ENCODE measurements around the gene NR5A2. TPM values are rescaled to one million over a fixed set of nuclear protein-coding genes. Genes with fewer than 3 reads are reported as not detected.

The NR5A2 gene
- total and polyA plus RNA-seq, 7 experiments from 2014 or later, result 0.10 TPM; not detected in 6

DNA sequence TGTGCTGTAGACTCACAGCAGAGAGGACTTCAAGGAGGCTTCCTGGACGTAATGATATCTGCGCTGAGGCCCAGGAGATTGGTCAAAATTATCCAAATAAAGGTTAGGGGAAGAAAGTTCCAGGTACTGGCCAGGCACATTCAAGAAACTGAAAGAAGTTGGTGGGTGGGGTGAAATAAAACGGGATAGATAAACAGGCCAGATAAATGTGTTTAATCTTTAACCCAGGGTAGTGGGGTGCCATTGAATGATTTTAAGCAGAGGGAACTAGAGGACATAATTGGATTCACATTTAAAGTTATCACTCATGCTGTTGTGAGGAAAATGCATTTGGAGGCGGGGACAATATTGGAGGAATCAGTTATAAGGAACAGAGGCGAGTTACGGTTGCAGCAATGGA, 134.7 kb downstream of the NR5A2 start:
- Histone ChIP-seq H3K9me3 (ENCODE audit: control insufficient read depth in 2 of 3, low read length in 3 of 3) (no peaks in the 10 kb centered on the region), H3K27me3 (ENCODE audit: control insufficient read depth in 2 of 2, insufficient read depth in 2 of 2, low read length in 2 of 2) (no peaks in the 10 kb centered on the region), H3K4me3 (ENCODE audit: low read length) (no peak overlapping the region), H3K27ac (ENCODE audit: low read depth, low read length) (no peak overlapping the region), H3K4me1 (ENCODE audit: control insufficient read depth in 2 of 2, insufficient read depth in 2 of 2, low read length in 2 of 2) (no peaks in the 10 kb centered on the region), H3K36me3 (ENCODE audit: control insufficient read depth in 2 of 3, insufficient read depth in 3 of 3, low read length in 3 of 3) (no peaks in the 10 kb centered on the region)
- Mint-ChIP-seq H3K4me1 (peaks cover 0 to 2% (median 0%) of the 10 kb centered on the region in 7 donors), H3K27ac (peak overlapping the region in 1 of 9 donors; percentile 3), H3K36me3 (no peaks in the 10 kb centered on the region), H3K4me3 (no peak overlapping the region), H3K9me3 (peaks cover 0 to 3% (median 0%) of the 10 kb centered on the region in 11 donors), H3K27me3 (peaks cover 0 to 2% (median 0%) of the 10 kb centered on the region in 5 donors)
- ATAC-seq, result no peak
- ChIA-PET POLR2A (interaction anchor here (1.5 kb wide), 1 partner anchor 8 kb away, joined by 3 read pairs; no protein-coding TSS in a partner anchor), CTCF (interaction anchor here (1.4 kb wide), 1 partner anchor 8 kb away, joined by 4 read pairs; no protein-coding TSS in a partner anchor)
- intact Hi-C loops (cut with micrococcal nuclease), result loop anchor here in 1 of 2 donors (1.0 kb wide), 1 partner anchor 8 kb away; no protein-coding TSS in a partner anchor
- DNase-seq, result no peak

DNA sequence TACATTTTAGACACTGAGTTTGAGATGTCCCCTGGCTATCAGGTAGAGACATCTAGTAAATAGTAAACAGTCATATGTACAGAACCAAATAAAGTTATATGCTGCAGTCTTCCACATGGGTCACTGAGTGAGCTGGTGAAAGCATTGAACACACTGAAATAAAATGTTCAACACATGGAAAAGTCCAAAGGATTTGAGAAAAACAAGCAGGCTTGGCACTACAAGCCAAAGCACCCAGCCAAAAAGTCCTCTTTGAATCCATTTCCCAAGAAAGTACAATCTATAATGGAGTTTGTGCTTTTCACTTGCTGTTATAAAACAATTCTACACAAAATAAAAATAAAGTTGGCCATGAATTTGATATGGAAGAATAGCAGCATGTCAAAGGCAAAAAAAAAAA, 135.4 kb downstream of the NR5A2 start:
- Mint-ChIP-seq H3K27ac (peak overlapping the region in 1 of 9 donors; percentile 23), H3K9me3 (peaks cover 0 to 4% (median 0%) of the 10 kb centered on the region in 11 donors), H3K4me3 (no peak overlapping the region), H3K36me3 (no peaks in the 10 kb centered on the region), H3K27me3 (peaks cover 0 to 7% (median 0%) of the 10 kb centered on the region in 5 donors), H3K4me1 (peaks cover 0 to 2% (median 0%) of the 10 kb centered on the region in 7 donors)
- CTCF ChIA-PET, result no interaction called here
- POLR2A ChIA-PET, result interaction anchor here (1.5 kb wide), 1 partner anchor 8 kb away, joined by 3 read pairs; no protein-coding TSS in a partner anchor
- no peak overlapping the region for H3K27ac ChIP-seq (ENCODE audit: low read depth, low read length)
- no peaks in the 10 kb centered on the region for H3K36me3 ChIP-seq (ENCODE audit: control insufficient read depth in 2 of 3, insufficient read depth in 3 of 3, low read length in 3 of 3)
- no peak overlapping the region for H3K4me3 ChIP-seq (ENCODE audit: low read length)
- H3K4me1 ChIP-seq (ENCODE audit: control insufficient read depth in 2 of 2, insufficient read depth in 2 of 2, low read length in 2 of 2), result no peaks in the 10 kb centered on the region
- intact Hi-C loops (cut with micrococcal nuclease), result loop anchor here in 1 of 2 donors (1.0 kb wide), 1 partner anchor 9 kb away; no protein-coding TSS in a partner anchor
- no peaks in the 10 kb centered on the region for H3K9me3 ChIP-seq (ENCODE audit: control insufficient read depth in 2 of 3, low read length in 3 of 3)
- no peaks in the 10 kb centered on the region for H3K27me3 ChIP-seq (ENCODE audit: control insufficient read depth in 2 of 2, insufficient read depth in 2 of 2, low read length in 2 of 2)
- ATAC-seq (no peak), DNase-seq (no peak)

DNA sequence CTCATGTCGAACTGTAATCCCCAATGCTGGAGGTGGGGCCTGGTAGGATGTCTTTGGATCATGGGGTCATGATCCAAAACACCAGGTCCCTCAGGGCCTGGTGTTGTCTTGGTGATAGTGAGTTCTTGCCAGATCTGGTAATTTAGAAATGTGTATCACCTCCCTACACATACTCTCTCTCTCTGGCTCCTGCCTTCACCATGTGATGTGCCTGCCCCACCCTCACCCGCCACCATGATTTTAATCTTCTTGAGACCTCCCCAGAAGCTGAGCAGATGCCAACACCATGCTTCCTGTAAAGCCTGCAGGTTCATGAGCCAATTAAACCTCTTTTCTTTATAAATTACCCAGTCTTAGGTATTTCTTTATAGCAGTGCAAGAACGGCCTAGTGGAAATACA, 136.4 kb downstream of the NR5A2 start:
- Histone ChIP-seq H3K27me3 (ENCODE audit: control insufficient read depth in 2 of 2, insufficient read depth in 2 of 2, low read length in 2 of 2) (no peaks in the 10 kb centered on the region), H3K27ac (ENCODE audit: low read depth, low read length) (no peak overlapping the region), H3K4me3 (ENCODE audit: low read length) (no peak overlapping the region), H3K36me3 (ENCODE audit: control insufficient read depth in 2 of 3, insufficient read depth in 3 of 3, low read length in 3 of 3) (no peaks in the 10 kb centered on the region), H3K4me1 (ENCODE audit: control insufficient read depth in 2 of 2, insufficient read depth in 2 of 2, low read length in 2 of 2) (no peaks in the 10 kb centered on the region), H3K9me3 (ENCODE audit: control insufficient read depth in 2 of 3, low read length in 3 of 3) (no peaks in the 10 kb centered on the region)
- intact Hi-C loops (cut with micrococcal nuclease), result no loop called here
- CTCF ChIA-PET, result no interaction called here
- Mint-ChIP-seq H3K27me3 (peaks cover 0 to 7% (median 0%) of the 10 kb centered on the region in 5 donors), H3K36me3 (no peaks in the 10 kb centered on the region), H3K27ac (no peak overlapping the region), H3K4me1 (peaks cover 0 to 2% (median 0%) of the 10 kb centered on the region in 7 donors), H3K4me3 (no peak overlapping the region), H3K9me3 (peaks cover 0 to 4% (median 0%) of the 10 kb centered on the region in 11 donors)
- no peak for DNase-seq
- no peak for ATAC-seq
- POLR2A ChIA-PET, result no interaction called here

DNA sequence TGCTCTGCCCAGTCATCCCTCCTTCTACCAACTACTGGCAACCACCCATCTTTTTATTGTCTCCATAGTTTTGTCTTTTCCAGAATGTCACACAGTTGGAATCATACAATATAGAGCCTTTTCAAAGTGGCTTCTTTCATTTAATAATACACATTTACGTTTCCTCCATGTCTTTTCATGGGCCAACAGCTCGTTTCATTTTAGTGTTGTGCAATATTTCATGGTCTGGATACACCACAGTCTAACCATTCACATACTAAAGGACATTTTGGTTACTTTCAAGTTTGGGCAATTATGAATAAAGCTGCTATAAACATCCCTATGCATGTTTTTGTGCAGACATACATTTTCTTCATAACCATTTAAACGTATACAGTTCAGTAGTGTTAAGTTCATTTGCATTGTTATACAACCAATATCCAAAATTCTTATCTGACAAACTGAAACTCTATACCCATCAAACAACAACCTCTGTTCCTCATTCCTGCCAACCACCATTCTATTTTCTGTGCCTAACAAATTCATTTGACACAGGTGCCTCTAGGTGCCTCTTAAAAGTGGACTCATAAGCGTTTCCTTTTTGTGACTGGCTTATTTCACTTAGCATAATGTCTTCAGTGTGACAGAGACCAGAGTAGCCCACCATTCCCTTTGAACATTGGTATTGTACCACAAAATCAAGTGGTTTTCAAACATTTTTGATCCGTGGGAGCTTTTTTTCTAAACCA, 138.1 kb downstream of the NR5A2 start:
- Histone ChIP-seq H3K27ac (ENCODE audit: low read depth, low read length) (no peak overlapping the region), H3K36me3 (ENCODE audit: control insufficient read depth in 2 of 3, insufficient read depth in 3 of 3, low read length in 3 of 3) (no peaks in the 10 kb centered on the region), H3K4me3 (ENCODE audit: low read length) (no peak overlapping the region), H3K27me3 (ENCODE audit: control insufficient read depth in 2 of 2, insufficient read depth in 2 of 2, low read length in 2 of 2) (no peaks in the 10 kb centered on the region), H3K9me3 (ENCODE audit: control insufficient read depth in 2 of 3, low read length in 3 of 3) (no peaks in the 10 kb centered on the region), H3K4me1 (ENCODE audit: control insufficient read depth in 2 of 2, insufficient read depth in 2 of 2, low read length in 2 of 2) (no peaks in the 10 kb centered on the region)
- Mint-ChIP-seq H3K4me1 (peaks cover 0 to 2% (median 0%) of the 10 kb centered on the region in 7 donors), H3K27ac (no peak overlapping the region), H3K36me3 (no peaks in the 10 kb centered on the region), H3K27me3 (peaks cover 0 to 15% (median 0%) of the 10 kb centered on the region in 5 donors), H3K9me3 (peaks cover 0 to 4% (median 0%) of the 10 kb centered on the region in 11 donors), H3K4me3 (no peak overlapping the region)
- intact Hi-C loops (cut with micrococcal nuclease), result no loop called here
- DNase-seq, result no peak
- POLR2A ChIA-PET, result no interaction called here
- CTCF ChIA-PET, result no interaction called here
- ATAC-seq, result no peak

DNA sequence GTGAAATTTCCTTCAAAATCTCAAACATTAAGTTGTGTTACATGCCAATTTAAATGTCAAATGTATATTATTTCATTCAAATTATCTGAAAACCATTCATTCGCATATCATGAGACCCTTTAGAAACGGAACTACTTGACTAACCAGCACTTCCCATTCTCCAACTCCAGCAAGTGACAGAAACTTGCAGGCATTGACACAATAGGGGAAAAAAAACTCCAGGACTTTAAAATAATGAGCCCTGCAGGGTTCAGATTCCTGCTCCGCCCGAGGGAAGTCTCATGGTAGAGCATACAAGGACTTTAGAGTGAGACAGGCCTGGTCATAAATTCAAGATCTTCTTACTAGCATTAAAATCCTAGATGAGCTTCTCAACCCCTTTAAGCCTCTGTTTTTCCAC, 138.9 kb downstream of the NR5A2 start:
- Mint-ChIP-seq H3K36me3 (no peaks in the 10 kb centered on the region), H3K9me3 (peaks cover 0 to 4% (median 0%) of the 10 kb centered on the region in 11 donors), H3K27ac (no peak overlapping the region), H3K4me1 (peaks cover 0 to 2% (median 0%) of the 10 kb centered on the region in 7 donors), H3K4me3 (no peak overlapping the region), H3K27me3 (peaks cover 0 to 19% (median 0%) of the 10 kb centered on the region in 5 donors)
- Histone ChIP-seq H3K4me1 (ENCODE audit: control insufficient read depth in 2 of 2, insufficient read depth in 2 of 2, low read length in 2 of 2) (no peaks in the 10 kb centered on the region), H3K27me3 (ENCODE audit: control insufficient read depth in 2 of 2, insufficient read depth in 2 of 2, low read length in 2 of 2) (no peaks in the 10 kb centered on the region), H3K27ac (ENCODE audit: low read depth, low read length) (no peak overlapping the region), H3K36me3 (ENCODE audit: control insufficient read depth in 2 of 3, insufficient read depth in 3 of 3, low read length in 3 of 3) (no peaks in the 10 kb centered on the region), H3K9me3 (ENCODE audit: control insufficient read depth in 2 of 3, low read length in 3 of 3) (no peaks in the 10 kb centered on the region), H3K4me3 (ENCODE audit: low read length) (no peak overlapping the region)
- intact Hi-C loops (cut with micrococcal nuclease), result no loop called here
- POLR2A ChIA-PET, result no interaction called here
- CTCF ChIA-PET, result no interaction called here
- DNase-seq (no peak), ATAC-seq (no peak)

DNA sequence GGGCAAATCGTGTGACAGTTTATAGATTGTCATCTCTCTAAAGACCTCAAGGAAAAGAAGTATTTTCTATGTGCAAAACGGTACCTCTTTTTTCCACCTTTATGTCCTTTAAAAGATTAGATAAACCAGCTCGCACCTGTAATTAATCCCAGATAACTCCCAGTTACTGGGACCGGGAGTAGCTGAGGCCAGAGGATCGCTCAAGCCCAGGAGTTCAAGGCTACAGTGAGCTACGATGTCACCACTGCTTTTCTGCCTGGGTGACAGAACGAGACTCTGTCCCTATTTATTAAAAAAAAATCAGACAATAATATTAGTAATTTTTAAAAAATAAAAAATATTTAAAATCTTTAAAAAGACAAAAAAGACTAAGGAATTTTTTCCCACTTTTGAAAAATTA, 141.4 kb downstream of the NR5A2 start:
- H3K4me3 Mint-ChIP-seq, result no peak overlapping the region
- Histone ChIP-seq H3K4me1 (ENCODE audit: control insufficient read depth in 2 of 2, insufficient read depth in 2 of 2, low read length in 2 of 2) (no peaks in the 10 kb centered on the region), H3K27me3 (ENCODE audit: control insufficient read depth in 2 of 2, insufficient read depth in 2 of 2, low read length in 2 of 2) (no peaks in the 10 kb centered on the region), H3K9me3 (ENCODE audit: control insufficient read depth in 2 of 3, low read length in 3 of 3) (no peaks in the 10 kb centered on the region), H3K36me3 (ENCODE audit: control insufficient read depth in 2 of 3, insufficient read depth in 3 of 3, low read length in 3 of 3) (no peaks in the 10 kb centered on the region), H3K4me3 (ENCODE audit: low read length) (no peak overlapping the region), H3K27ac (ENCODE audit: low read depth, low read length) (no peak overlapping the region)
- ATAC-seq (no peak), DNase-seq (no peak)
- H3K4me1 Mint-ChIP-seq, result peaks cover 0 to 2% (median 0%) of the 10 kb centered on the region in 7 donors
- peaks cover 0 to 29% (median 0%) of the 10 kb centered on the region in 5 donors for H3K27me3 Mint-ChIP-seq
- intact Hi-C loops (cut with micrococcal nuclease), result no loop called here
- no peak overlapping the region for H3K27ac Mint-ChIP-seq
- ChIA-PET CTCF (interaction anchor here (1.2 kb wide), 1 partner anchor 8 kb away, joined by 3 read pairs; no protein-coding TSS in a partner anchor), POLR2A (interaction anchor here (0.6 kb wide), 1 partner anchor 14 kb away, joined by 3 read pairs; no protein-coding TSS in a partner anchor)
- peaks cover 0 to 4% (median 0%) of the 10 kb centered on the region in 11 donors for H3K9me3 Mint-ChIP-seq
- no peaks in the 10 kb centered on the region for H3K36me3 Mint-ChIP-seq

Measured in naive thymus-derived CD4-positive, alpha-beta T cell (primary cell).